GM18526 (cell line): Measurements from ENCODE around the gene C1QTNF4.
A peak's percentile ranks its signal among the peaks of the same experiment; 100 is the strongest.

Experiments used
- POLR2A ChIP-seq: IDR thresholded peaks from 3 replicates; pipeline ENCODE4 v1.6.1; 2011; ENCODE audit not compliant: insufficient read length; ENCODE audit errors: extremely low read depth

Gene C1QTNF4

DNA sequence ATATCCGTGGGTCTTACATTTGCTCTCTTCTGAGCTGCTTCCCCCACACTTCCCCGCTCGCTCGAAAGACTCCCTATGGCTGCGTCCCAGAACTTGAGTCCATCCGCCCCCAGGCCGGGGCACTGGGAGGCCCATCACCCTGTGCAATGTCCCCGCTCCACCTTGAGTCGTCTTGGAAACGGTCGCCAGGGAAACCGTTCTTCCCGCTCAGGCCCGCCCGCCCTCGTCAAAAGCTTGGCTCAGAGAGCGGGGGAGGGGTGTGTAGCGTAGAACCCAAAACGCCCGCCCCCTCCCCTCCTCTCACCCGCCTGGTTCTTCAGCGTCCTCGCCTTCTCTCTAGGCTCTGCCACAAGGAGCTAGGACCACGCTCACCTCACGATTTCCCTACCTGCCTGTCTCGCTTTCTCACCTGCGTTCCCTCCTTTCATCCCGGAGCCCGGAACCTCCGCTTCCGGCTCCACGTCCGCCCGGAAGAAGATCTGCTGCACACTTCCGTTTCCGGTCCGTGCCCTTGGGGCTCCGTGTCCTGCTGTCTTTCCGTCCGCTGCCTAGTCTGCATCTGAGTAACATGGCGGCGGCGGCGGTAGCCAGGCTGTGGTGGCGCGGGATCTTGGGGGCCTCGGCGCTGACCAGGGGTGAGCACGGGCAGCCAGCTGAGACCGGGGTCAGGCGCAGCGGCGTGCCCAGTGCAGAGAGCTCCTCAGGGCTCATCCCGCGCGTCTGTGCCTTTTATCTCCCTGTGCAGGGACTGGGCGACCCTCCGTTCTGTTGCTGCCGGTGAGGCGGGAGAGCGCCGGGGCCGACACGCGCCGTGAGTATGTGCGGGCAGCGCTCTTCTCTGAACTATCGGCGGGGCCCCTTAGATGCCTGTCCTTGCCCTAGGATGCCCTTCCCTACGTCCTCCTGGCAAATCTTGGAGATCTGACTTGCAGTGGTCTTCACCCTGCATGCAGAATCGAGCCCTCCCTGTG, 15.4 kb downstream of the C1QTNF4 start, which contains the start of the genes KBTBD4 and NDUFS3:
KBTBD4 (minus strand) TSS at position 447 of the 971 bp plus-strand sequence; CDS start at position 428, 19 bp downstream.
NDUFS3 (plus strand) TSS at position 551 of the 971 bp plus-strand sequence; CDS start at position 569, 18 bp downstream.
- peak; percentile 84 for TF ChIP-seq POLR2A

DNA sequence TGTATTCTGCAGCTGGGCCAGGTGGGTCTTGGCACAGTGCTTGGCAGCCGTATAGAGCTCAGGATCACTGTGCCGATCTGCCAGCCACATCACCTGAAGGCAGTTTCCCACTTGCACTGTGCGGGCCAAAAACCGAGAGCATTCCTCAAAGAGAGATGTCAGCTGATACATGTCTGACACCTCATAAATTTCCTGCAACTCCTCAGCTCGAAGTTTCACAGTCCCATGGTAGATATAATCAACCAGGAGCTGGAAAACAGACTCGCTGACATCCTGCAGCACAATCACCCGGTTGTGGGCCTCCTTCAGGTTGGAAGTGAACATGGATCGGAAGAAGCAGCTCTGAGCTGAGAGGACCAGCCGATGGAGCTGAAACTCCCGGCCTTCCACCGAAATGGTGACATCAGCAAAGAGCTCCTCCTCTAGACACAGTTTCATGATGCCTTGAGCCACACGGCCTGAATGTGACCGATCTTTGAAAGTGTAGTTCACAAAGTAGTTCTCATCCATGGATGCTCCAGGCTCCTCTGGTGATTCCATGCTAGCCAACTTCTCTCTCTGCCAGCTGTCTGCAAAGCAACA, 16.7 kb downstream of the C1QTNF4 start:
- no peak for TF ChIP-seq POLR2A

DNA sequence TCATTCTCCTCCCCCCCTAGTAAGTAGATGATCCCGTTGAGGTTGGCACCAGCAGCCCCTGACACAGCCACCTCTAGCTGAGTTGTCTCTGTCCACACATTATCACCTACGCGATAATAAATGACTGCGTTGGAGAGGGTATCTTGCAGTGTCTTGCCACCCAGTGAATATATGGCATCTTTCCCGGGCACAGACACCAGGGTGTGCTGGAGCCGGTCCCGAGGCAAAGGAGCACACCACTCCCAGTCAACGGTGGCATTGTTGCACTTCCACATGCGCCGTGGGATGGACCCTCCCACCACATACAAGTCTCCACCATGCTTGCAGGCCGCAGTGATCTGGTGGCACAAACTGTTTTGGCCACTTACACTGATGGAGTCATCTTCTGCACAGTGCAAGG, 20.9 kb downstream of the C1QTNF4 start:
- TF ChIP-seq POLR2A: no peak

DNA sequence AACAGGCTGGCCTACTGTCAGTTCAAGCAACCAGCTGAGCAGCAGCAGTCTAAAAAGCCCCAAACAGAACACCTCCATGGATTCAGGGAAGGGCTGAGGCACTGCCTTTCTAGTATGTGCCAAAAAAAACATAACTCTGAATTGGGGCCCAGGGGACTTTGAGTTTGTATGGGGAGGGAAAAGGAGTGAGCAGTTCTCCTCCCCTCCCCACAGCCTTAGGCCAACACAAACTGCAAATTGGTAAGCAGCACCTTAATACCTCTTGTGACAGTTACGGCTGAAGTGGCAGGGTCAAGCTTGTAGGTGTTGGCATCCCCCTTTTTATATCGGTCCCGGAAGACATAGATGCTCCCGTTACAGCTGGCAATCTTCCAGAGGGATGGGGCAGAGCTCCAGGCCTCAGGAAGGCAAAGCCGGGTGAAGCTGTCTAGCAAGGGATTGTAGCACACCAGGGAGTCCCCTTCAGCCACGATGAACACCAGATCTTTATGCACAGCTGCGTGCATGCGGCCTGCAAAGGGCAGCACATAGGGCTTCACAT, 21.4 kb downstream of the C1QTNF4 start:
- no peak for TF ChIP-seq POLR2A

DNA sequence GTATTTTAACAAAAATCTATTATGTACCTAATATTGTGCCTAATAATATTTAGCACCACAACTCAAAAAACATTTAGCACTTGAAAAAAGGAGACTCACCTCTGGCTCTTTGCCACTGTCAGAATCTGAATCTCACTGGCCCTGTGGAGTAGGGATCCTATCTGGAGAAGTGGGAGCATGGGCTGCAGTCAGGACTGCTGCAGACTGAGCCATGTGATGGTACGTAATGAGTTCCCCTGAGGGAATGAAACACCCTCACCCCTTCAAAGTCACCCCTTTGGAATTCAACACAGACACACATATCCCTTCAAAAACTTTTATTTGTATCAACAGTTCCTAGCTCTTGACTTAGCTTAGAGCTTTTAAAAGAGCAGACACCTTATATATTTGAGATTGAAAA, 22.3 kb downstream of the C1QTNF4 start:
- TF ChIP-seq POLR2A: no peak

DNA sequence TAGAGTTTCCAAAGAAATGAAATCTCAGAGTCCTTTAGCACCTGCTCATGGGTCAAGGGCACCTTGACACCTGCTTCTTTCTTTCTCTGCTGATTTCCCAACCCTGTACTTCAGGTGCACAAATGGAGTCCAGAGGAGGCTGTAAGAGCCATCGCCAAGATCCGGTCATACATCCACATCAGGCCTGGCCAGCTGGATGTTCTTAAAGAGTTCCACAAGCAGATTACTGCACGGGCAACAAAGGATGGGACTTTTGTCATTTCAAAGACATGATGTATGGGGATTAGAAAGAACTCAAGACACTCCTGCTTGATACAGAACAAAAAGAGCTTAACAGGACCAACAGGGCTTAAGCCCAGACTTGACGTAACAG, 22.9 kb downstream of the C1QTNF4 start:
- no peak for TF ChIP-seq POLR2A

DNA sequence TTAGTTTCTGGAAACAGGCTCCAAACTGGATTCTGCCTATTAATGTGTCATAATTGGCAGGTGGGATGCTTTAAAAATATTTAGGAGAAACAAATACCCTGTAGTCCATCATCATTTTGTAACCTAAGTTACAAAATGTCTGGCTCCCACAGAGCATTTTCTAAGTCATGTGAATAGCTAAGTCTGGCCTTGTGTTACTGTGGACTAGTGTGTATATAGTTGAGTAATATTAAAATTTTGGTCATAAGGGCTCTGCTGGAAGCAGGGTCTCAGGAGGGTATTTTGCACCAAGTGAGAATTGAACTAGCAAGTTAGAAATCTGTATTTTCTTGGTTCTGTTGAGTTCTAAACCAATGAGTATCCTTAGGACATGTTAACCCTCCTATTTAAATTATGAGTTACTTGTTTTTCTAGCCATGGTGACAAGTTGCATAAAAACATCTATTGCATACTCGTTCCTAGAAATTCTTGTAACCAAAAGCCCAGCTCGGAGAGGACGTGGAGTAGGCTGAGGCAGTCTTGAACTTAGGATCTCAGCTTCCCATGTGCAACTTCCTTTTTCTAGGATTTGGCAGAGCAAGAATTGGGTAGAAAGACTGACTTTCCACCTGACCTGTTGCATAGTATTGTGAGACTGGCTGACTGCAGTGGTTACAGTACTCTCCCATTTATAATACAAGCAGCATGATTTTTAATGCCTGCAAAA, 23.4 kb downstream of the C1QTNF4 start:
- TF ChIP-seq POLR2A: no peak

DNA sequence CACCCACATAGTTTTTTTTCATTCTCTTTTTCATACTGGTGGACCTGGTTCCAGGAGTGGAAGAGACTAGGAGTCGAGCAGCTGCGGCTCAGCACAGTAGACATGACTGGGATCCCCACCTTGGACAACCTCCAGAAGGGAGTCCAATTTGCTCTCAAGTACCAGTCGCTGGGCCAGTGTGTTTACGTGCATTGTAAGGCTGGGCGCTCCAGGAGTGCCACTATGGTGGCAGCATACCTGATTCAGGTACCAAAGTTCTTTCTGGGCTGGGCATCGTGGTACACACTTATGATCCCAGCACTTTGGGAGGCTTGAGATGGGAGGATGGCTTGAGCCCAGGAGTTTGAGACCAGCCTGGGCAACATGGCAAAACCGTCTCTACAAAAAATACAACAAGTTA, 24.6 kb downstream of the C1QTNF4 start:
- no peak for TF ChIP-seq POLR2A

DNA sequence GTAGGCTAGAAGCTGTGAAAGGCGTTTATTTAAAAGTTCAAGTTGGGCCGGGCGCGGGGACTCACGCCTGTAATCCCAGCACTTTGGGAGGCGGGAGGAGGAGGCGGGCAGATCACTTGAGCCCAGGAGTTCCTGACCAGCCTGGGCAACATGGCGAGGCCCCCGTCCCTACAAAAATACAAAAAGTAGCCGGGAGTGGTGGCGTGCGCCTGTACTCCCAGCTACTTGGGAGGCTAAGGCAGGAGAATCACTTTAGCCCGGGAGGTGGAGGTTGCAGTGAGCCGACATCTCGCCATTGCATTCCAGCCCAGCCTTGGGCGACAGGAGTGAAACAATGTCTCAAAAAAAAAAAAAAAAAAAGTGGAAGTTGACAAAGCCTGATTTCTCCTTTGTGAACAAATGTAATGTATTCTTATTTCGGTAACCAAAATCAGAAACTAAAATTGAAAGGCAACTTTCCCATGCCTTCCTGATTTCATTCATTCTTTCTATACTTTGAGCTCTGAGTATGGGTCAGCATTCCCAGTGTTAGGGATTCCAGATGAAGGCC, 28.0 kb downstream of the C1QTNF4 start:
- no peak for TF ChIP-seq POLR2A

DNA sequence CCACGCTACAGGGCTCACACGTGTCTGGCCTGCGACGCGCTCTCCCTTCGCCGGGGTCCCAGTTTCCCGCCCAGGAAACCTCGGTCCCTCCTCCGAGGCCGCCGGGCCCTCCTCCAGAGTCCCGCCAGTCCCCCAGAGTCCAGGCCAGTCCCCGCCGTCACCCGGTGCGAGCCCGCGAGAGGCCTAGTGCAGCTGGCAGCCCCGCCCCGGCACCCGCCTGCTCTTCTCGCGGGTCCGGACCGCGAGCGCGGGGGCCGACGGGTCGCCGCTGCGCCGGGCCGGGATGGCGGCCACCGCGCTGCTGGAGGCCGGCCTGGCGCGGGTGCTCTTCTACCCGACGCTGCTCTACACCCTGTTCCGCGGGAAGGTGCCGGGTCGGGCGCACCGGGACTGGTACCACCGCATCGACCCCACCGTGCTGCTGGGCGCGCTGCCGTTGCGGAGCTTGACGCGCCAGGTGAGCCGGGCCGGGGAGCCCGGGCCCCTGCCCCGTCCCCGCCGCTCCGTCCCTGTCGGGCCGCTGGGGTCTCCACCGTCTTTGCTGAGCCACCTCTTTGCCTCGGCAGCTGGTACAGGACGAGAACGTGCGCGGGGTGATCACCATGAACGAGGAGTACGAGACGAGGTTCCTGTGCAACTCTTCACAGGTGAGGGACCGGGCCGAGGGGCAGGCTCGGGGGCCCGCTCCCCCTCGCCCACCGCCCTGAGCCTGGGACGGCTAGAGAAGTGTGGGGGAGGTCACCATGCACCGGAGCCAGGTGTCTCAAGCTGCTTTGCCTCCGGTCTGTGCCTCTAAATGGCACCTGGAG, 28.7 kb downstream of the C1QTNF4 start, which contains the start of gene PTPMT1:
PTPMT1 (plus strand) TSS at position 260 of the 809 bp plus-strand sequence; CDS start at position 284, 24 bp downstream.
- peak; percentile 93 for TF ChIP-seq POLR2A

DNA sequence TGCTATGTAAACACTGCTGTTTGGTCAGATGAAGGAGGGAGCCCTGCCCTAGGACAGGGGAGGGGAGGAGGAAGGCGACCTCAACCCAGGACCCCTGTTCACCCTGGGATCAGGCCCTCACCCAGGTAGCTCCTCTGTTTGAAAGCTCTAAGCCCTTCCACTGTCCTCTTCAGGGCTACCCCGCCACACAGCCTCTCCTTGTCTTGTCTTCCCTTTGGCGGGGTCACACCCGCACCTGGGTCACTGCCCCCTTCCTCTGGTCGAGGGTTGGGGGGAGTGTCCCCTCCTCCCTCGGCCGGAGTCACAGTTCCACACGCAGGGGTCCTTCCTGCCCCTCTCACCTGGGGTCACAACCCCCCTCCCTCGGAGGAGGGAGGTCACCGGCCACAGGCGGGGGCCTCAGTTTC, 29.3 kb downstream of the C1QTNF4 start:
- TF ChIP-seq POLR2A: no peak

DNA sequence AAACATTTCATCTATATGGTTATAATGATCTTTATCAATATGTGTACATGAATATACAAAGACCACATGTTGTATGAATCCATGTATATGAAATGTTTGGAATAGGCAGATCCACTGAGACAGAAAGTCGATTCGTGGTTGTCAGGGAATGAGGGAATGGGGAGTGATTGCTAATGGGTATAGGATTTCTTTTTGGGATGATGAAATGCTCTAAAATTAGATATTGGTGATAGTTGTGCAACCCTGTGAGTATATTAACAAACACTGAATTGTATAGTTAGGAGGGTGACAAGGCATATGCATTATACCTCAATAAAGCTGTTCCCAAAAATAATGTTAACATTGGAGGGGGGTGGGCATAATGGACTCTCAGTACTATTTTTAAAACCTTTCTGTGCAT, 33.8 kb downstream of the C1QTNF4 start:
- TF ChIP-seq POLR2A: no peak

DNA sequence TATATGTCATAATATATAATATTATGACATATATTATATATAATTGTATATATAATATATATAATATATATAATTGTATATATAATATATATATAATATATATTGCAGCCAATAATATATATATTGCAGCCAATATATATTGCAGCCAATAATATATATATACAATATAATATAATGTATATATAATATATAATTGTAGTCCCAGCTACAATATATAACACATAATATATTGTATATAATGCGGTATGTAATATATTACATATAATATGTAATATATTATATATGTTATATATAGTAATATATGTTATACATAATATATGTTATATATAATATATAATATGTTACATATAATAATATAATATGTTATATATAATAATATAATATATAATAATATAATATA, 35.5 kb downstream of the C1QTNF4 start:
- no peak for TF ChIP-seq POLR2A

DNA sequence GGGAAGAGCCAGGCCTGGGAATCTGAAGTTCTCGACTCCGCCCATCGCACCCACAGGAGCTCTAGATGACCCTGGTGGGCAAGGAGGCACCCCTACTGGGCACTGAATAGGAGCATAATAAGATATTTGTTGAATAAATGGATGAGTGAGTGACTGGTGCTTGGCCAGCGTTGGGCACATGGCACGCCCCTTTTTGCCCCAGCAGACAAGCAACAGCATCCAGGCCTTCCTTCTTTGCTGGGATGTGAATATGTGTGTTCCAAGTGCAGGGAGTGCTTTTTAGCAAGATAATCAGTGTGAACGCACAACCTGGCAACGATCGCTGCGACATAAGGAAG, 40.8 kb downstream of the C1QTNF4 start:
- TF ChIP-seq POLR2A: no peak
